DMS153 treated with DMSO at 0.1 percent for 48 hours (cell line): ENCODE measurements around the gene INTS6.

Experiments used
- DNase-seq: peaks from one replicate; lab custom pipeline; 2025; ENCODE audit not compliant: unreplicated experiment; lab: John Stamatoyannopoulos, UW

INTS6 gene

DNA sequence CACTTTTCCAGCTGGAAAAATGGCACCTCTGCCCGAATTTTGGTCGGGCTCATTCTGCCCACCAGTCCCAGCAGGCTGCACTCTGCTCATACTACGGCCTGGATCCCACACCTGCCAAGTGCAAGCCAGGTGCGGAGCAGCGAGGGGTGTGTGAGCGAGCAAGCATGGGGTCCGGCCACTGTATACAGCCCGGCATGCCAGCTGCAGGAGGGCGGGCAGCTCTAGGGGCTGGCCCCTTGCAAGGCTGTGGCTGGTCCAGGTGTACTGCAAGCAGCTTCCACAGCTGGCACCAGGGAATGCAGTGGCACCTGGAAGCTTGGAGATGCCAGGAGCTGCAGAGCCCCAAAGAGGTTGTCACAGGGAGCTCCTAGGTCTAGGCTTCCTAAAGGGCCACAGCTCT lies 2.7 kb upstream of the INTS6 start:
- no peak for DNase-seq

DNA sequence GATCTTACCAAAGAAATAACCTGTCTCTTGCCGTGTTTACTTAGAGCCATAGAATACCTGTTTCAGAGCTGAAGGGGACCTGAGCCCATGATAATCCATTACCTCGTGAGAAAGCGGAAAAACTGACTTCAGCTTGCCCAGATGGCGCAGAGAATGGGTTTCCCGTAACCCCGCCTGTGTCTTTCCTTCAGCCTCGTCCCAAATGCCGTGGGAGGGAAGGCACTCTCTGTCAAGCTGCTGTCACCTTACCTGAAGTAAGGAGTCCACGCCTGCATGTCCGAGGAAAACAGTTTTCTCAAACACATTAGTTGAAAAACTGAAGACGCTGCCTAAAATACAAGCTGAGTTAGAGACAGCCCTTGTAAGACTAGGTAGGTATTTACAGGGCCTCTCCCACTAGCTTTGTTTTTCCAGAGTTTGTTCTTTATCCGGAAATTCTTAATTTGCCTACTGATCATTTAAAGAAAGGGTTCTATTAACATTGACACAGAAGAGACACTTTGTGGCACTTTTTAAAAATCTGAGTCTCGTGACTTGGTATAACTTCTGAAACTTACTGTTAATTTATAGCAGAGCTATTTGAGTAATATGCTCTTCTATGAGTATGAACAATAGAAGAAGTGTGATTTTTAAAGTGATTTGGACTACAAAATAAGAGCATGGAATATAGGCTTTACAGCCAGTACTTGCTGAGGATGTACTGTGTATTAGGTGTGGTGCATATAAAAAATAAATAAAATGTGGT lies 1.3 kb upstream of the INTS6 start:
- peak; percentile 57 for DNase-seq

DNA sequence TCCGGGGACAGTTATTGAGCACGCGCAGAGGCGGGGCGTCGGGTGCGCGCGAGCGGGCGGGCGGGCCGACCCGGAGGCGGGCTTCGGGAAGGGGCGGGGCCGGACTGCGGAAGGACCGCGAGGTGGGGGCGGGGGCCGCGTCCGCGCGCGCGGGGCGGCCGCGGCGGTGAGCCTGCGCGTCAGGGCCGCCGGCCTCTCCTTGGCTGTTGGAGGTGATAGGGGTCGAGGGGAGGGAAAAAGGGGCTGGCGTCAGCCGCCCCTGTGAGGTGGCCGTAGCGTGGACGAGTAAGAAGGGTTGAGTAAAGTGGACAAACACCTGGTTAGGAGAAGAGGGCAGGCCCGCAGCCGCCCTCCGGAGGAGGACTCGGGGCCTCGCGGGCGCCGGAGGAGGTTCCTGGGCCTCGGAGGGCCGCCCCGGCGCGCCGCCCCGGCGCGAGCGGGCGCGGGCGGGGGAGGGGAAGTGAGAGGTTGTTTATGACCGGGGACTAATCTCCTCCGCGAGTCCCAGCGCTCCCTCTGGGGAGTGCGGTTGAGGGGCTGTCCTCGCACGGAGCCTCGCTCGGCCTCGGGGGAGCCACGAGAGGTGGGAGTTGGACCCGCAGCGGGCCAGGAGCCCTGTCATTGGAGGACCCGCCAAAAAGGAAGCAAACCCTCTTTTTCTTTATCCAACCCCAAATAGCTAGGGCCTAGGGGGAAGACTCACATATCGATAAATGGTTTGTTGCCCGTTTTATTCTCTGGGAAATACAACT lies 547 bp upstream of the INTS6 start:
- DNase-seq: peak; percentile 79

DNA sequence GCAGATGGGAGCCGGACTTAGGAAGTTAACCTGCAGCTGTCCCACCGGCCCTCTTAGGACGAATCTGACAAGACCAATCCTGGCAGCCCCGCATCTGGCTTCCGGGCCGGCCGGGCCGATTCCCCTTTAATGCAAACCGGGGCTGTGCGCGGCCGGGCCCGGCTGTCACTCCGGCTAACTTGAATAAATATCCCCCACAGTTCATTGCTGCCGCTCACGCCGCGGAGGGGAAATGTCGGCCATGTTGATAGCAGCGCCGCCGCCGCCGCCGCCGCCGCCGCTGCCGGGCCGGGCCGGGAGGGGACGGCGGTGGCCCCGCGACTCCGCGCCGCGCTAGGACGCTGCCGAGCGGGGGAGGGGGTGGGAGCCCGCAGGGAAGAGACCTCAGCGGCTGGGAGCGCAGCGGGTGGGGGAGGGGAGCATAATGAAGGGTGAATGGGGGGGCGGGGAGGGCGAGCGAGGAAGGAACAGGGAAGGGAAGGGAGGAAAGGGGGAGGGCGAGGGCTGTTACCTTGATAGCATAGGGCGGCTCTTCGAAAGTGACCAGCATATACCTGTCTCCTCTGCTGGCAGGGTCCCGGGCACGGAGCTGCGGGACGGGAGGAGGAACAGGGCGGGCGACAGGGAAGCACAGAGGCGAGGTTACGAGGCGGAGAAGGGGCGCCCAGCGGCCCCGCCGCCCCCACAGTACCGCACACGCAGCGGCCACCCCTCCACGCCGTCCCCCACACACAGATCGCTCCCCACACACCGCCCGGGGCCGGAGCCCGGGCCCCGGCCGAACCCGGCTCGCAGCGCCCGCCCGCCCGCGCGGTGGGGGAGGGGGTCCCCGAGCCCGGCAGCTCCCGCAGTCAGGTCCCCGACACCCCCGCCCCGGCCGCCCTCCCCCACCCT lies 1.1 kb downstream of the INTS6 start:
- DNase-seq: peak; percentile 56

DNA sequence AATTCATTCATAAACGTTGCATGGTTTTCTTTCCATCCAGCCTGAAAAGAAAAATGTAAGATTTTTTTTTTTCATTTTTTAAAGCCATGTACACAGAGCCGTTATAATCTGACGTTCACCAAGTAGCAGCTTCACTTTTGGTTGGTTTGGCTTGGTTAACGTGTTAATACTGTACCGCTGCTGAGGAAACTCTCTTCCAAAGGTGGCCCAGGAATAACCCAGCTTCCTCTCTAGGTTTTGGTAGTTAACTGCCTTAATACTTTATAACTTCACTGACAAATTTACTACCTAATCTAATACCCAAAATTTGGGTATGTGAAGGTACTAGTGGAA lies 1.7 kb downstream of the INTS6 start:
- no peak for DNase-seq

DNA sequence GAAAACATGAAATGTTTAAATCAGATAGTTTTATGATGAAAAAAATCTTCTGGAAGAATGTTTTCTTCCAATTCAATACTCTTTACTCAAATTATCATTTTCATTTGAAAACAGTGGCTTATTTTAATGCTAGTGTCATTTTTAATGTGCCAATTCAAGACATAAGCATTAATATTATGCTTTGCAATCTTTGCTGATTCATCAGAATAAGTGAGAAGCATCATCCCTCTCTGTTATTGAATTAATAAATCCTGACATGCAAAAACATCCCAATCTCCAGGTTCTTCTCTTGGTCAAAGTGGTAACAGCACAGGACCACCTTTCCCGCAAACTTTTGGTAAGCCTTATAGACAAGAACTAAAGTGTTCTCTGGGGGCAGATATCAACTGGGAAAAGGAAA lies 3.8 kb downstream of the INTS6 start:
- no peak for DNase-seq

DNA sequence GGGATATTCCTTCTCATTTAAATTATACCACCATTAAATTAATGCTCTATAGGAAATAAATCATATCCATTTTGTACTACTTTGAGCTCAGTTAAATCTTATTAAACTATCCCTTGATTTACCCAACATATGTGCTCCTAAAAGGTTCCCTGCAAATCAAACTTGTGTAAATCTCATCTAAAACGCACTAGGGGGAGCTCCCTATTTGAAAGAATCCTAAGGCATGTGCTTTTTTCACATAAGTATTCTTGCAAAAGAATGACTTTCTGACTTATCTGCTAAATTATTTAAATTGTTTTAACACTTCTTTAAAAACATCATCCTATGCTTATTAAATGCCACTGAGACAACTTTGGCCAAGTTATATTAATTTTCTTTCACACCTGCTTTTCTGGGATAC lies 7.9 kb downstream of the INTS6 start:
- no peak for DNase-seq

DNA sequence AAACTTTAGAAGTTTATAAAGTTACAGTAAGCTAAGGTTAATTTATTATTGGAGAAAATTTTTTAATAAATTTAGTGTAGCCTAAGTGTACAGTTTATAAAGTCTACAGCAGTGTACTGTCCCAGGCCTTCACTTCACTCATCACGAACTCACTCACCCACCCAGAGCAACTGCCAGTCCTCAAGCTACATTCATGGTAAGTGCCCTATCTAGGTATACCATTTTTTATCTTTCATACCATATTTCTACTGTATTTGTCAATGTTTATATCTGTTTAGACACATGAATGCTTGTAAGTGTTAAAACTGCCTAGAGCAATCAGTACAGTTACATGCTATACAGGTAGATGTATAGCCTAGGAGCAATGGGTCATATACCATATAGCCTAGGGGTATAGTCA lies 12.5 kb downstream of the INTS6 start:
- DNase-seq: no peak

DNA sequence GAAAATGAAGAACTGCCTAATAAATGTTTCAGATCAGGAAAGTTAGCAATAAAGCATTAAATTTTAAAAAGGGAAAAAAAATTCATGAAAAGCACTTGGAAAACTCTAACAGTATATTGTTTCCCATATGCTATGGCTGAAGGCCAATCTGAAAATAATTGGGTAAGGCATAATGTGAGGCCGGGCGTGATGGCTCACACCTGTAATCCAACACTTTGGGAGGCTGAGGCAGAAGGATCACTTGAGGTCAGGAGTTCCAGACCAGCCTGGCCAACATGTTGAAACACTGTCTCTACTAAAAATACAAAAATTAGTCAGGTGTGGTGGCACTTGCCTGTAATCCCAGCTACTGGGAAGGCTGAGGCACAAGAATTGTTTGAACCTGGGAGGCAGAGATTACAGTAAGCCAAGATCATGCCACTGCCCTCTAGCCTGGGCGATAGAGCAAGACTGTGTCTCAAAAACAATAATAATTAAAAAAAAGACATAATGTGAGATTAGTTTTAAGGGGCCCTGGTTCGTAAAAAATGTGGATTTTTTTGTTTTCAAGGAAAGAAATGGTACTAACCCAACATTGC lies 15.2 kb downstream of the INTS6 start:
- no peak for DNase-seq

DNA sequence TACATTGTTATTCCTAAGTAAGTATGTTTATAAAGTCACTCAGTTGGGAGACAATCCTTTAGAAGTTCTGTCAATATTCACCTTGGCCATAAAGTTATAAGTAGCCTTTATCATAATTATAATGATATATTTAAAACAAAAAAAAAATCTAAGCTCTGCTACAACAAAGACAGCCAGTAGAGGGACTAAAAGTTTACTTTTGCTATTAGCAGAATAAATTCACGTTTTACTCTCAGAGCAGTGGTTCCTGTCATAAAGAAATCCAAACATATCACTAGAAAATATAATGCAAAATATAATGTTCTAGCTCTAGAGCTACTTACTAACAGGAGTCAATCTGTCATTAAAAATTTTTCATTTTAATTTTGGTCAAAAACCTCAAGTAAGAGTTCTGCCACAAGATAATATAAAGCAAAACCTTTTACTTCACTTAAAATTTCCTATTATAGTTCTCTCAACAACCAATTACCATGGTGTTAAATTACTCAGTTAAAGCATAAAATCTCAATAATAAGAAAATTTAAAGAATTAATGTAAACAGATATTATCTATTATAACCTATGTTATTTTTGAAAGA lies 17.7 kb downstream of the INTS6 start:
- no peak for DNase-seq

DNA sequence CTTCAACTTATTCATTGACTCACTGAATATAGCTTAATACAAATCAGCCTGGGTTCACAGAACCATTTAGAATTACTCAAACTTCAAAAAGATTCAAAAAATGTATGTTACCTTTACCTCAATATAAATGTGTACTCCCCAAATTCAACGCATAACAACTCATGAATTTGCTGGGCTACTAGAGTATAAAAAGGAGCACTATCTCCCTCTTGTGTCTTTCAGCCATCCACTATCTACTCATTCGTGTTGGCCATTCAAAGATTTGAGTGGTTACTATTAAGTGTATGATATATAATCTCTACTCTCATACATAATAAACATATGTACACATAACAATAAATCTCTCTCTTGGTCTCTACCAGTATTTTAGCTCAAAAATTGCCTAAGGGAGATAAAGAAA lies 20.3 kb downstream of the INTS6 start:
- DNase-seq: no peak

DNA sequence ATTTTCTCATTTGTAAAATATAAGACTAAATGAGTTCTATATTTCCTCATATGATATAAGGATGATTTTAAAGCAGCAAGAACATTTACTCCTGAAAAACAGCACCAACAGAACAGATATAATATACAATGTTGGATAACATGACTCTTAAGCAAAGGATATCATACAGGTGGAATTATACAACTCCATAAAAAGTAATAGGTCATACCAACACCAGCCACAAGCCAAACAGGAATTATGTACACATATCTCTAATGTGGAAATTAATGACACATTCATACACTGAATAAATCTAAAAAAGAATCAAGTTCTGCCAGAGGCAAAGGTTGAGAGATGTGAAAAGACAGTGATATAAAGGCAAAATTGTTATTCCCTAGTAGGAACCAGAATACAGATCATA lies 25.9 kb downstream of the INTS6 start:
- DNase-seq: no peak

DNA sequence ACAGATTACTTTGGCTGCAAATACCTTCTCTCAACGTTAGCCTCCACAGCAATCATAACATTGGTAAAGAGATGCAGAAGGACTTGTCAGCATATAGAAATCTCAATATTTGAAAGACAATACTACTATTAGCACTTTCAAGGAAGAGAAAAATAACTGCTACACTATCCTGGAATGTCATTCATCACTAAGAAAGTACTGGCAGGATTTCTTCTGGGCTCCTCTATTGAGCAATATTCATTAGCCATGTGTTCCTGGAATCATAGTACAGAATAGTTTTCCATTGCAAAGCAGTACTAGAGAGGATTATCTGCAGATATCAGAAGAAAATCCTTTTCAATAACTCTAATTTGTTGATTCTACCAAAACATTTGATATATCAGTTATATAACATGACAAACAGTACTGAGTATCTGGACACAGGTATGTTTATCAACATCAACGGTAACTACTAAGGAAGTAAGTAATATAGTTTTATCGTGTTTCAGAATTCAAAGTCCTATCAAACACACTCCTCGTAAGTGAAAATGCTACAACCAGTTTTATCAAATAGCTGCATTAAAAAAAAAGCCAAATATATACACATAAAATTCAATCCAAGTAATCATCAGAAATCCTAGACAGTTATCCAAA lies 27.3 kb downstream of the INTS6 start:
- no peak for DNase-seq

DNA sequence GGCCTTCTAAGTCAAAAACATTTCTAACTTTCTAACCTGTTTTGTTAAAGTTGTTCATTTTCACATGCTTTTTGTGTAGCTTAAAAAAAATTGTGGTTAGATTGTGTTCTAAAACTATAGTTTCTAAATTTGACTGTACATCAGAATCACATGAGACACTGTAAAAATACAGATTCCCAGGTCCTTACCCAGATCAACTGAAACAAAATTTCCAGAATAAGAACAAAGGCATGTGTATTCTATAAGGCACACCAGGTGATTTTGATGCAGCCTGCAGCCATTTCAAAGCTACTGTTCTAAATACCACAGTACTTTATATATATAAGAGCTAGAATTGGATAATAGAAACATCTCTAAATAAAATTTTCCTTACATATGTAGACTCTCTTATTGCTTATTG lies 29.1 kb downstream of the INTS6 start:
- no peak for DNase-seq

DNA sequence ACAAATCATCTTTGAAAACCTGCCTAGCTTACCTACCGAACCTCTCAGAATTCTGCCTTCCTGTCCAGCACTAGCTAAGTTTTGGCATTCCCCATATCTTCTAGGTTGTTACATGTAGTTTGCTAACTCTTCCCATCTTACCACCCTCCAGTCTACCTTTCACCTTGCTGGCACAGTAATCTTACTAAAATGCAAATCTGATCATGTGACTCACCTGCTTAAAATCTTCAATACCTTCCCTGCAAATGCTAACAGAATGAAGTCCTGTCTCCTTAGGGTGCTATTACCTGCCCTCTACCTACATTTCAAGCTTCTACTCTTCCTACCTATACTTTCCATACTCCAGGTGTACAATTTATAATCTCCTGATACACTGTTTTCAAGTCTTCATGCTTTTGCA lies 30.4 kb downstream of the INTS6 start:
- no peak for DNase-seq

DNA sequence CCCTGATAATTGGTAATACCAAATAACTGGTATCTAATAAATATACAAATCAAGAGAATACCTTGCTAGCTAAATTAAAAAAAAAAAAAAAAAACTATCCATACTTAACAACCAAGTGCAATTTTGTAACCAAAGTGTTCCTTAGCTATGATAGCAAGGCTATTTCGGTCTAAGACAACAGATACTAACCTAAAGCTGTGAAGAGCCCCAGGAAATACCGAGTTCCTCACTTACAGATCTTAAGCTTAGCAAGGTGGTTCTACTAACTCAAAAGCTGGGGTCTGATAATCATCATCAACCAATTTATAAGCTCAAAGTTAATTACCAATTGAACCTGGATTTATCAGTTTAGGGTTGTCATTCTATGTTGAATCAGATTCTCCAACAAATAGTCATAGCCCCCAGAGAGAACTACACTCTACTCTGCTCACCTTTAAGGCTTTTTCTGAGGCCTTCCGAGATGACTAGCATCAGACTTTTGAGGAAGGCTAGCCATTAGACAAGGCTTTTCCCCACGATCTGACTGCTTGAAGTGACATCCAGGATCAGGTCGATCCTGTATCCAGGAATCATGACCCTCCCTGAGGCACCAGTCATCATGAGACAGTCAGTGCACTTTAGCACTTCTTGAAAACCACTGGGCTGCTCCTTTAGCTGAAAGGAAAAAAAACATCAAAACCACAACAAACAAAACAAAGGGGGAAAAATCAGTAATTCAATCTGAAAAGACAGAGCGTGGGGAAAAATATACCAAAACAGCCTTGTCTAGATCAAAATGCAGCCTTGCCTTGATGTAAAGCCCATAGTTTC lies 31.9 kb downstream of the INTS6 start:
- no peak for DNase-seq

DNA sequence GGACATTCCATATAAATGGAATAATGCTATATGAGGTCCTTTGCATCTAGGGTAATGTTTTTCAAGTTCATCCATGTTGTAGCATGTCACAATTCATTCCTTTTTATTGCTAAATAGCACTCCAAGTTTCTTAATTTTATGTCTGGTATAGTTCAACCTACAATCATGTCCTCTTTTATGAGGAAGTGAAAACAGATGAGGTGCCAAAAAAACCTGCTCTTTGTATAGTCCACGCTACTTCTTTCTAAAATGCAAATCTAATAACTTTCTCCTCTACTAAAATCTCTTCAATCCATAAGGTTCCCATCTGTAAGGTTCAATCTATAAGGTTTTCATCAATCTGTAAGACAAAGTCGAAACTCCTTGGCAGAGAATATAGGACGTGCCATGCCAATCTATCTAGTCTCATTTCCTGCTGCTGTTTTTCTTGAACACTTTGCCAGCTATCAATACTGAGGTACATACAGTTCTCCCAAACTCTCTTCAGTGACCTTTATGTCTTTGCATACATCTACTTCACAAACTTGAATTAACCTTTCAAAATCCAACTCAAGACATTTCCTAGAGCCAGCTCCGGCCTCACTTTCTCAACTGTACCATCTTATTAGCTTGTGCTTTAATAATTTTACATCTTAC lies 33.7 kb downstream of the INTS6 start:
- DNase-seq: no peak

DNA sequence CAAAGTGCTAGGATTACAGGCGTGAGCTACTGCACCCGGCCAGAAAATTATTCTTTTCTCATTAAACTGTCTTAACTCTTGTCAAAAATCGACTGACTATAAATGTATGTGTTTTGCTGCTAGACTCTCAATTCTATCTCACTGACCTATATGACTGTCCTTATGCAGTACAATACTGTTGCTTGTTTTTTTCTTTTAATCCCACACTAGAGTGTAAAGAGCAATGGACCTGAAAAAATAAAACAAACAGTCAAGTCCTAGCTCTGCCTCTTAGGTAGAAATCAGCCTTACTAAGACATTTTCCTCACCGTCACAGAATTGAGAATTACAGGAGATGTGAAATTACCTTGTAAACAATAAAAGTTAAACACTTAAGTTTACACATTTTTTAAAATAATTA lies 35.1 kb downstream of the INTS6 start:
- DNase-seq: no peak

DNA sequence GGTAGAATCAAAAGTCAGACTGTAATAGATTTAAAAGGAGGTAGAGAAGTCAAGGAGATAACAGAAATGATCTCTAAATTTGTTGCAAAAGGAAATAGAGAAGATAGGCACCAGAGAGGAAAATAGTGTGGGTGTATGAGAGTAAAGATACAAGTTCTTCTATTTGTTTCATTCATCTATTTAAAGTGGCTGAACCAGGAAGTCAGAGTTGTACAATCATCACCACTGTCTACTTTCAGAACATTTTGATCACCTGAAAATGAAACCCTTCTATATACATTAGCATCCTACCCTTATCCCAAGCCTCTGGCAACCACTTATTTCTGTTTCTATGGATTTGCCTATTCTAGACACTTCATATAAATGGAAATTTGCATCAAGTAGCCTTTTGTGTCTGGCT lies 36.7 kb downstream of the INTS6 start:
- DNase-seq: no peak
